Stimulated activated CD8-positive, alpha-beta memory T cell treated with anti-CD3 and anti-CD28 coated beads, Interleukin-7, amount 100 ng/mL, for 24 hours (primary cell): ENCODE measurements around the gene NRIP3.
"Not testable (repeated sequence)": the region's sequence is repeated elsewhere in the genome, so short reads cannot be mapped to it uniquely, and the experiment has no call there.

ENCODE experiments used
- DNase-seq: peaks from one replicate; pipeline ENCODE4 v3.0.0-alpha.2; 2020; ENCODE audit warnings: low read depth

NRIP3 gene

DNA sequence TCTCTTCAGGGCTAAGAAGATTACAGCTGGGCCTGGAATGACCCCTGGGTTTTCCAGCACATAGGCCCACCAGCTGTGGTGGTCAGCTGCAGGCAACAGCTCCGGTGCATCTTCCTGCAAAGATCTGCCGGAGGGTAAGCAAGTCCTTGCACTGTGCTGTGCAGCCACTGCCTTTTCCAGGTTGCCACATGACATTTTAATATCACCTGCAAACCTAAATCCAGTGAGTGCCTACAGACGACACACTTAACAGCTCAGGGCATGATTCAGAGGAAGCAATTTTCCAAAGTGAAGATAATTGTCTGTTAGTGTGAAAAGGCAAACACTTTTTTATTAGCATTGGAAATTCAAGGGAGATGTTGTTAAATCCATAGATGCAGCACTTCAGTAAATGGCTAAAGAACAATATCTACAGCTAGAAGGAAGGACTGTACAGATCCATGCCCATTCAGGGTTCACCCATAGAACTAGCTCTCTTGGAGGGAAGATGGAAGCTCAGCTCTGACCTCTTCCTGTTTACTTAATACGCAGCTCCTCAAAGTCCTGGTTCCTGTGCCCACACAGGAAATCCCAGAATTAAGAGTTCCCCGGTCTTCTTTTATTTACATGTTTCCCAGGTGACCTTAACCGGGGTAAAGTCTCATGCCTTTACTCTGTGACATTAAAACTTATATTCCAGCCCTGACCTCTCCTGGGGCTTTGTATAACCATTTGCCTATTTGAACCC, 13.3 kb upstream of the NRIP3 start:
- DNase-seq, result no peak

GRCh38 chr11:9015677-9016076, 11.9 kb upstream of the NRIP3 start:
- no peak for DNase-seq

- DNase-seq, result no peak
These were observed 11.0 kb upstream of the NRIP3 start for GRCh38 chr11:9014826-9015225.

DNA sequence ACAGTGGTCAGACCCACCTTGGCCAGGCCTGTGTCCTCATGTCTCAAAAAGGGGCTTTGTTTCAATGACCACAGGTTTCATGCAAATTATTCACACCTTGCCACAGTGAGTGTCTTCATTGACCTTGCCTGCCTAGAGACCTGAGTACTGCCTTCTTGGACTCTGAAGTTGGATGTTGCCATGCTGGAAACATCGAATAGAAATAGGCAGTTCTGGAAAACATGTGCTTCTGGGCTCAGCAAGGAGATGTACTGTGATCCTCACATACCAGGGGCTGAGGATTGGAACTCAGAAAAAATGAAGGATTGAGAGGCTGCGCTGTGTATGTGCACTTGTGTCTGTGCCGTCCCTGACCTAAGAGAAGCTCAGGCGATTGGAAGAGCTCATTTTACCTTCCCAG, 9.6 kb upstream of the NRIP3 start:
- DNase-seq, result no peak

DNA sequence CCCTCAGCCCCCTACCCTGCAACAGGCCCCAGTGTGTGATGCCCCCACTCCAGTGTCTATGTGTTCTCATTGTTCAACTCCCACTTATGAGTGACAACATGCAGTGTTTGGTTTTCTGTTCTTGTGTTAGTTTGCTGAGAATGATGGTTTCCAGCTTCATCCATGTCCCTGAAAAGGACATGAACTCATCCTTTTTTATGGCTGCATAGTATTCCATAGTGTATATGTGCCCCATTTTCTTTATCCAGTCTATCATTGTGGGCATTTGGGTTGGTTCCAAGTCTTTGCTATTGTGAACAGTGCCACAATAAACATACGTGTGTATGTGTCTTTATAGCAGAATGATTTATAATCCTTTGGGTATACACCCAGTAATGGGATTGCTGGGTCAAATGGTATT, 5.7 kb upstream of the NRIP3 start:
- DNase-seq, result not testable (repeated sequence)

GRCh38 chr11:9008661-9009060, 4.9 kb upstream of the NRIP3 start:
- no peak for DNase-seq

DNA sequence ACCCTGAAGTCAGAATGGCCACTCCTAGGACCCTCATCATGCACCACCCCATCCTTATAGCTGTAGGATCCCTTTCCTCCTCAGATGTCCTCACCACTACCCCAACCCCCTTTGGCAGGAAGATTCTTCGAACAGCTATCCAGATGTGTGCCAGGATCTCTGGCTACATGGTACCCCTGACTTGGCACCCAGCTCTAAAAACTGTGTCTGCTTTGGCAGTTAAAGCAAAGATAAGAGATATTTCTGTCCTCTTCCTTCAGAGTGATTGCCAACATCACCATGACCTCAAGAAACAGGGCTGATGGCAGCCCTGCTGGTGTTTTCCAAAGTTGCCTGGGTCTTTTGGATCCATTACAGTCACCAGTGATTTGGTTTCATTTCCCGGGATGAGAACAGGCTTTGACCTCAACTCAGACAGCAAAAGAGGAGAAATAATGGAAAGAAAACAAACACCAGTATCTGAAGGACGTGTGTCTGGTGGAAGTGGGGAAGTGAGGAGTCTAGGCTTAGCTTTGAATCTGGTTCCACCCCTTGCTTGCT, 4.3 kb upstream of the NRIP3 start:
- DNase-seq, result no peak

GRCh38 chr11:9005087-9005486, 1.3 kb upstream of the NRIP3 start:
- no peak for DNase-seq

GRCh38 chr11:9004183-9004926, 554 bp upstream of the NRIP3 start:
- no peak for DNase-seq

DNA sequence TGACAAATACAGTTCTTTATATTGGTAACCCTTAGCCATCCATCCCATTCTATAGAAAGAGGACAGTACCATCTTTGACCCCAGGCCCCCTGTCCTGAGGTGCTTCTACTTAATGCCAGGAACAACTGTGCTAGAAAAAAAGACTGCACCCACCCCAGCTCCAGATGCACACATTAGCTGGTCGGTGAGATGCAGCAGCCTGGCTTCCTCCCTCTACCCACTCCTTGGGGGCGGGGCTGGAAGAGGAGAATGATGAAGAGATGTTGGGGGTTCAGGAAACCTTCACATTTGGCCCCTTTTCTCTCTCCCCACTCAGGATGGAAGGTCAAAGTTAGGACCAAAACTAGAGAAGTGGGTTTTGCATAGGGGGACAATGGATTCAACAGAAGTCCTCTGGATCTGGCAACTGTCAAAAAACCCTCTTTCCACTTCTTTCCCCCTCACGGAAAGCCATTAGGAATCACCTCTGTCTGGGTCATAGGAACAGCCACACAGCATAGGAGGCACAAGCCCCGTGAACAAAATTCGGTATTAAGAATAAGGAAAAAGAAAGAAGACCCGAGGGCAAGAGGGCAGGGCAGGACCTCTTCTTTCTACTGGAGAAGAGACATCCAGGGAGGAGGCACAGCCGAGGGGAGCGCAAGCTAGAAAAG, 755 bp downstream of the NRIP3 start:
- no peak for DNase-seq

DNA sequence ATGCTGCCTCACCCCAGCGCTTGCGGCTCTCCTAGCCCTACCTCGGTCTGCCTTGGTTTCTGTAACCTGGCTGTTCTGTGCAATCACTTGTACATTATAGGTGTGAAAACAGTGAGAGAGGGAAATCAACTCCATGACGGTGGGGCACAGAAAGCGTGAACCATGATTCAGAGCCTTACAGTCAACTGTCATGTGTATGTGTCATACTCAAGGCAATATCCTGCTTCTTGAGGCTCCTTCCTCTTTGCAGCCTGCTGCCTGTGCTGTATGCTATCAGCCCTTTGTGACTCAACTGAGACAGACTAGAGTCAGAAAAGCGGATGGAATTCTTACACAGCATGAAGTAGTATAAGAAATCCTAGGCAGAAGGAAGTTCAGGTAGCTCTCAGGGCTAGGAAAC, 2.1 kb downstream of the NRIP3 start:
- DNase-seq, result no peak

DNA sequence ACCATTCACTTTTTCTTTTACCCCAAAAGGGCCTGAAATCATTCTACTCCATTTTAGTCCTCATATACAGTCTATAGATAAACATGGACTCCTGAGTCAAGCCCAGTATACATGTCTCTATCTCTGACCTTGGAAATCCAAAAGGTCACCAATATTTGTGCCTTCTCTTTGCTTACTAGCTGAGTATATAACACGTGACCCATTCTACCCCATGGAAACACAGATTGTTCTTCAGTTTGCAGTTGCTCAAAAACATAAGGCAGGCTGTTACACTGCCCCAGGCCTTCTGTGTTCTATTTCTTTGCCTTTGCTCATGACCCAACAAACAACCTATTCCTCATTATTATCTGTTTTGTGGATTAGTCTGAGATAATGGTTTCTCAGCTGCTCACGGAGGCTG, 5.8 kb downstream of the NRIP3 start:
- no peak for DNase-seq

DNA sequence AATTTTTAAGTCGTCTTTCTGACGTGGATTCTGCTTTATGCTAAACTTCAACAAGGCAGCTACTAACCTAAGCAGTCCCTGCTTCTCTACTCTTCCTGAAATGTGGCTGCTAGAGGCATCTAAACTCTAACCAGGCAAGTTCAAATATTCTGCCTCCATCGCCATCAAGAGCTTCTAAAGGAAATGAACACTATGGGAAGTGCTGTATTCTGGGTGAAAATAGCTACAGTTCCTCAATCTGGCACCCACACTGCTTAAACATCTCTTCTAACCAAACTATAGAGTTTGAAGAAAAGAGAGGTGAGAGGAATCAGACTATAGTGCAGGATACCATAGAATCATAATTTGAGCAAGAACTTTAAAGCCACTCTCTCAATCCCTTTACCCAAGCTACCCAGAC, 6.3 kb downstream of the NRIP3 start:
- no peak for DNase-seq

DNA sequence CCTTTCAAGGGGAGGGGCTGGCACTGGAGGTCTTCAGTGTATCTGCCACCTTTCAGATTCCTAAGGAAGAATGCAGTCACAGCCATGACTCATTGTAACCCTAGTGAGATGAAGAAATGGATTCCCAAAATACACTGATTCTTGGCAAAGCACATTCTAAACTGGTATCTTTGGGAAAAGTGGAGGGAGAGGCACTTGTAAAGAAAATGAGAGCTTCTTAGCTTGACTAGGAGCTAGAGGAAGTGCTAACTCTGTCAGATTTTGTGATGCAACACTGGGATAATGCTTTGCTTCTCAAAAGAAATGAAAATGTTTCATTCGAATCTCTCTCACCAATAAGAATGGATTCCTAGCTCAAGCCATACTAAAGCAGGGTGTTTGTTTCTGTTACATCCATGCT, 14.3 kb downstream of the NRIP3 start:
- no peak for DNase-seq

DNA sequence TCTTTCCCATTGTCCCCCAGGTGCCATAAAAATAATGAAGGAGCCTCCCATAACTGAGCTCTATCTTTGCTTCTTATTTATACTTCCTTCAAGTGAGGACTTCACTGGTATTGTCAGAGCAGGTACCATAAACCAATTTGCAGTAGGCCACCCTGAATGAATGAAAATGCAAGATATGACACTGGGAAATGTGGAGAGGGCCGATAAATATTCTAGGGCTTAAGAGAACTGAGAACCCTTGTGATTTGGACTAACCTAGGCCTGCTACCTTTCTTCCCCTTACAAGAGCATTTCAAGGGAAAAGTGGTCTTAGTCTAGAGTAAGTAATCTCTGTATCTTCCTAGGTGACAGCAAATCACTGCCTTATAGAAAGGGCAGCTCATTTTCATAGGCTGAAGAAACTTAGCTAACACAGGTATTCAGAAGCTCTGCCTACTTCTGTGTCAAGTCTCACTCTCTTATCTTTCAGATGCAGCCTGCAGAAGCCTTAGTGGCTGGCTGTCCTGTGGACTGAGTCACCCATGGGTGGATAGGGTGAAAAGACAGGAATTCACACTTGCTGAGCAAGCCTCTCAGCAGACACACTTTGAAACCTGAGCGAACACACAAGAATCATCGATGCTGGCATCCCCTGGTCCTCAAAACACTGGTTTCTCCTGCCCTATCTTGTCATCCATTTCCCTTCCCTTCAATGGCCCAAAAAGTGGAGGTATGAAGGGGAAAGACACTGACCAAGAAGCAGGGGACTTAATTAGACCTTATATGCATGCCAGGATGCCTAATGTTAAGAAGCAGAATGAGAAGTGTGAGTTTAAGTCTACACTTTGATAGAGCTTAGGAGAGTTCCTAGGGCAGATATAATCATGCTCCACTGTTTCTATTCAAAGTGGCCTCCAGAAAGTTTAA, 15.2 kb downstream of the NRIP3 start:
- no peak for DNase-seq

- no peak for DNase-seq
These were observed 16.4 kb downstream of the NRIP3 start for GRCh38 chr11:8987446-8987845.

DNA sequence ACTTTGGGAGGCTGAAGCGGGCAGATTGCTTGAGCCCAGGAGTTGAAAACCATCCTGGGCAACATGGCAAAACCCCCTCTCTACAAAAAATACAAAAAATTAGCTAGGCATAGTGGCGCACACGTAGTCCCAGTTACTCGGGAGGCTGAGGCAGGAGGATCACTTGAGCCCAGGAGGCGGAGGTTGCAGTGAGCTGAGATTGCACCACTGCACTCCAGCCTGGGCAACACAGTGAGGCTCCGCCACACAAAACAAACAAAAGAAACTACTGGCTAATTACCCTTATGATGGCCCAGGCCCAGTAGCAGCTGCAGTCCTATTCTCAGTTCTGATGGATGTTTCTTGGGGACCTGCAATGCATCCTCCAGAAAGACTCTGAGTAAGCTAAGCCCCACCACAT, 17.0 kb downstream of the NRIP3 start:
- not testable (repeated sequence) for DNase-seq

GRCh38 chr11:8985462-8985861, 18.3 kb downstream of the NRIP3 start:
- DNase-seq, result no peak

- no peak for DNase-seq
These were observed 20.2 kb downstream of the NRIP3 start for GRCh38 chr11:8983552-8983951.

DNA sequence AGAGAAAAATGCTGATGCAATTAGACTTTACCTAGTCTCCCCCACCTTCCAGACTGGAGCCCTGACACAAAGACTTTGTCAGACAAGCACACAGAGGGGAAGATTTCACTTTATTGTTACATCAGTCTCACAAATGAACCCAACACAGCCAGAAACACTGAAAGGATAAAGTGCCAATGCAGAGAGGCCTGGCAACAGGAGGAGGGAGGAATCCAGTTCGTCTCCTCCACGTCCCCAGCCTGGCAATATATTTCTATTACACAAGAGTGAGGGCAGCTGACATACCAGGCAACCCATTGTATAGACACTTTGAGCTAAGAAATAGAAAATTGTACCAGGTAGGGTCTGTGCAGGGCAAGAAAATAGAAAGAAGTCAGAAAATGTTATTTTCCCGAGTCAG, 23.3 kb downstream of the NRIP3 start:
- DNase-seq, result no peak

DNA sequence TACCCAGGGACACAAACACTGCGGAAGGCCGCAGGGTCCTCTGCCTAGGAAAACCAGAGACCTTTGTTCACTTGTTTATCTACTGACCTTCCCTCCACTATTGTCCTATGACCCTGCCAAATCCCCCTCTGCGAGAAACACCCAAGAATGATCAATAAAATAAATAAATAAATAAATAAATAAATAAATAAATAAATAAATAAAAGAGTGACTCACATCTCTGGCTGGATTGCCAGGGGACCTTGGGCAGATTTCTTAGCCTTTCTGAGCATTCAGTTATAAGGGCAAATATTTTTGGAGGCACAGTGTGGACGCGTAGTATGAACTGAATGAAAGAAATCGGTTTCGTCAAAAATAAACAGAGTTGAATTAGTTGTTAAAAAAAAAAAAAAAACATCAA, 24.4 kb downstream of the NRIP3 start:
- not testable (repeated sequence) for DNase-seq

DNA sequence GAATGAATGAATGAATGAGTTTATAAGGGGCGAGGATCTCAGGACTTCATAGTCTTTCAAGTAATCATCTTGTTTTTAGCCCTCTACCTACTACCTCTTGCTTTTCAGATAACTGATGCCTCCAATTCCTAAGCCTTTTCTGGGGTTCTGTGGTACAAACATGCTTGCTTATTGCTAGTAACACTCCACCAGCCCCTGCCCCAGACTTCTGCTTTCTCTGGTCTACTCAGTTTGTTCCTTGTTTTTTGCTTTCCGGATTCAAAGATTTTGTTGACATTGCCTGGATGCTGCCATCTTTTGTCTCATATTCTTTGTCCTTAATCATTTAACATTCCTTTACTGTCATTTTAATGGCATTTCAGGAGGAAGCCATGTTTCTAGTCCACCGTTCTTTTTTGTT, 30.7 kb downstream of the NRIP3 start:
- DNase-seq, result no peak
